GM19455 (cell line): ENCODE results near the gene PLGRKT.
"Not testable (repeated sequence)": the region's sequence is repeated elsewhere in the genome, so short reads cannot be mapped to it uniquely, and the experiment has no call there.

Source experiments
- ATAC-seq: cut with Tn5 transposase; IDR thresholded peaks from one replicate; pipeline ENCODE4 v1.9.1; 2021; ENCODE audit not compliant: unreplicated experiment

PLGRKT gene

GRCh38 chr9:5453004-5453403 is 15.3 kb upstream of the PLGRKT start:
- no peak for ATAC-seq

DNA sequence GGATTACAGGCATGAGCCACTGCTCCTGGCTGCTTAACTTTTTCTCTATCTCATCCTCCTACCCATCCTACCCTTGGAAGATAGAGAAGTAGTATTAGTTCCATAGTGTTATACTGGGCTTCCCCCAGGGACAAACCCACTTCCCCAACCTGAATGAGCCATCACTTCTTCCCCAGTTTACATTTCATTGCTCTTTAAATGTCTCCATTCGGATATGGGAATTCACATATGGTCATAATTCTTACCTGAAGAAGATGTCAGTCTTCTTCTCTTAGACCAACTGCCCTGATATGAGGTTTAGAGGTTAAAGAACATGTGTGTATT is 14.5 kb upstream of the PLGRKT start:
- no peak for ATAC-seq

GRCh38 chr9:5450359-5451091 is 12.8 kb upstream of the PLGRKT start, which contains the start of gene CD274:
TSS of gene CD274 (plus strand) at chr9:5450542. CDS start at chr9:5456114, 5,572 bp downstream.
- peak; percentile 53 for ATAC-seq

- no peak for ATAC-seq
Measured at GRCh38 chr9:5449521-5450358, 12.0 kb upstream of the PLGRKT start.

GRCh38 chr9:5448461-5449435 is 11.0 kb upstream of the PLGRKT start:
- ATAC-seq: no peak

DNA sequence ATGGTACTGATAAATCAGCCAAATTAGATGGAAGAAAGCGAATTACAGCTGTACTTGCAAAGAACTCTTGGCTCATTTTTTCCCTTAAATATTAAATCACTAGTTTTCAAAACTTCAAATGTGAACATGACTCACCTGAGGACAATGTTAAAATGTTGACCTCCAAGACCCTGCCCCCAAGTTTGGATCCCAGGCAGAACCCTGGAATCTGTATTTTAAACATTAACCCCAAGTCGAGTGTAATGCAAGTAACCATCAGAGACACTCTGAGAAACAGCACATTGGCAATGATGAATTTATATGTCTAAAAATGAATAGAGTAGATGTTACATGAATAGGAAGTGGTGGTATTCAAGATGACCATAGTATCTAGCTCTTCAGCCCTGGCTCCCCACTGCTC is 10.3 kb upstream of the PLGRKT start:
- no peak for ATAC-seq

- ATAC-seq: no peak
Measured at GRCh38 chr9:5447337-5447736, 9.6 kb upstream of the PLGRKT start.

DNA sequence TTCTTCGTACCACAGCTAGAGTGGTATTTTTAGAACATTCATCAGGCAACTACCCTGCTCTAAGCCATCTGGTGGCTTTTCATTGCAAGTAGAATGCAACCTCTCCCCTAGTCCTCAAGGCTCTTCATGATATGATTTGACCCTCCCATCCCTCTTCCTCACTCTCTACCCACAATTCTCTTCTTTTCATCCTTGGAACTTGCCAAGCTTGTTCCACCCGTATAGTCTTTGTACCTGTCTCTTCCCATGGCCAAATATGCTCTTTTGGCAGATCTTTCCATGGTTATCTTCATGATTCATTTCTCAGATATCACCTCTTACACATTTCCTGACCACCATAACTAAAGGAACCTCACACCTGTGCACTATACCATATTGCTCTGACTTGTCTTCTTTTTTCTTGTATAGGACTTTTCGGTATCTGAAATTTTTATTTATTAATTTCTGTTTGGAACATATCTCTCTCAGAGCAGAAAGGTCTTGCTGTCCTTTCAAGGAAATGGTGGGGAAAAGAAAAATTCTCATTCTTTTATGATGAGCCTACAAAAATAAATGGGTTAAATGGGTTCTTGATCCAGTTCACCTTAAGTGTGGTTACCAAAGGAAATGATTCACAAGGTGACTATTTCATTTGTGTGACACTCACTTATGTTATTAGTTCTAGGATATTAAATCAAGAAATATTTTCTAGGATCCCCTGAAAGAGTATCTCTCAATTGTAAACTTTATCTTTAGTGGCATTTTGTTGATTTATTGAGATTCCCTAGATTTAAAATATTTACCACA is 8.9 kb upstream of the PLGRKT start:
- ATAC-seq: no peak

- no peak for ATAC-seq
Measured at GRCh38 chr9:5445886-5446285, 8.2 kb upstream of the PLGRKT start.

DNA sequence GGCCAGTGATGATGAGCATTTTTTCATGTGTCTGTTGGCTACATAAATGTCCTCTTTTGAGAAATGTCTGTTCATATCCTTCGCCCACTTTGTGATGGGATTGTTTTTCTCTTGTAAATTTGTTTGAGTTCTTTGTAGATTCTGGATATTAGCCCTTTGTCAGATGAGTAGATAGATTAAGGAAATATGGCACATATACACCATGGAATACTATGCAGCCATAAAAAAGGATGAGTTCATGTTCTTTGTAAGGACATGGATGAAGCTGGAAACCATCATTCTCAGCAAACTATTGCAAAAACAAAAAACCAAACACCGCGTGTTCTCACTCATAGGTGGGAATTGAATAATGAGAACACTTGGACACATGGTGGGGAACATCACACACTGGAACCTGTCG is 7.4 kb upstream of the PLGRKT start:
- not testable (repeated sequence) for ATAC-seq

DNA sequence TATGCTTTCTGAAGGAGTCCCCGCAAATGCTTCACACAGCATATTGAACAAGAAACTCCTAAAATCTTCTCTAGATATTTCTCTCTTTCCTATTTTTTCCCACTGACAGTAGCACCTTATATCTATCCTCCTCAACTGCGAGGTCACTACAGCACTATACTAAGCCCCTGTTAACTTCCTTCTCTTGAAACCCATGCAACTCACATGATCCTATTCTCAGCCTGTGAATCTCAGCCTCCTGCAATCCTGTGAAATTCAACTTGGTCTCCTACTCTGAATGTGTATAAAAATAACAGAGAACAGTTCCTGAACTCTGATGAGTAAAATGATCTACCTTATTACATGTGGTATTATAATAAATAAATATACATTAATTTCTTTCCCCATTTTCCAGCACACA is 6.1 kb upstream of the PLGRKT start:
- no peak for ATAC-seq

DNA sequence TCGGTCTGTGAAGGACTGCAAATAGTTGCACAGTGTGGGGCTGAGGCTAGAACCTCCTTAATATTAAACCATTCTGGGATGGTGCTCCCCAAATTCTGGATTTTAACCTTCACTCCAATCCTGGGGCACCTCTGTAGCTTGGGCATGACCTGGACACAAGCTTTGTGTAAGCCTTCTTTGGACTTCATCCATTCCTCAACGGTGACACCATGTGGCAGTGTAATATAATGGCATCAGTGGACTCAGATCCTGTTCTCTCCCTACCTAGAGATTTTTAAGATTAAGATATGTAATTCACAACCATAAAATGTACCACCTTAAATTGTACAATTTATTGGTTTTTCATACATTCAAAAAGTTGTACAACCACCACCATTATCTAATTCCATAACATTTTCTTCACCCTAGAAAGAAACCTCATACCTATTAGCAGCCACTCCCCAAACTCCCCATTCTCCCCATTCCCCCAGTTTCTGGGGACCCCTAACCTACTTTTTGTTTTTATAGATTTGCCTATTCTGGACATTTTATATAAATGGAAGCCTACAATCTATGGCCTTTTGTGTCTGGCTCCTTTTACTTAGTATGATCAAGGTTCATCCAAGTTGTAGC is 4.8 kb upstream of the PLGRKT start:
- no peak for ATAC-seq

DNA sequence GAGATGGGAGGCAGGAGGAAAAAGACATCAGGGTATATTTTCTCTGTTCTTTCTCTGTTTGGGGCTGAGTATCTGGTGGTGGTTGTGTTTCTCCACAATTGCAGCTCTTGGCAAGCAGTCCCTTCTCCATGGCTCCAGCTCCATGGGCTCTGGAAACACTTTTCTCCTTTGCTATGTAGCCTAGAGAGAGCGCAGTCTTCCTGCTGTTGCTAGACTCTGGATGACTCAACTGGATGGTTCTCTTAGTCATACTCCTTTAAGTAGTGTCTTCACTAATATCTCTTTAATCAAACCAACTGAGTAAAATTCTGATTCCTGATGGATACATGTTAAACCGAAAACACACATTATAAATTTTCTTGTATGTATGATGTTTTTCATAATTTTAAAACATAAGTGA is 3.3 kb upstream of the PLGRKT start:
- ATAC-seq: no peak

GRCh38 chr9:5440426-5440825 is 2.7 kb upstream of the PLGRKT start:
- ATAC-seq: no peak

GRCh38 chr9:5438301-5439162 is 807 bp upstream of the PLGRKT start:
- peak; percentile 71 for ATAC-seq

DNA sequence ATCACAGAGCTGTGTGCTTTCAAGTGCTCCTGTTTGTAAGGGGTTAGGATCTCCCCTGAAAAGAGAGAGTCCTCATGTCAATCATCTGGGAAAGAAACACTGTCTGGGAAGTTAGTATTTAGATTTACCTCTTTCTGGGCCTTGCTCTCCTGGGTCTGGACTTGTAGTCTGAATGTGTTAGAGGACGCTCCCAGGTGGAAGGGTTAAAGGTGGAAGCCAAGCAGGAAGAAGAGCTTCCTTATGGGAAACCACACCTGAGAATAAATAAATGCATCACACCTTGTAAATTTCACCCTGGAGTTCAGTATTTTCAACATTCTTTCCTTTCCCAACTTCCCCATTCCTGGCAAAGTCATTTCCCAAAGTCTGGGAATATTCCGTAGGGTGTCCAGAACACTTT is 1.3 kb downstream of the PLGRKT start:
- ATAC-seq: no peak

- ATAC-seq: no peak
Measured at GRCh38 chr9:5435912-5436311, 1.8 kb downstream of the PLGRKT start.

DNA sequence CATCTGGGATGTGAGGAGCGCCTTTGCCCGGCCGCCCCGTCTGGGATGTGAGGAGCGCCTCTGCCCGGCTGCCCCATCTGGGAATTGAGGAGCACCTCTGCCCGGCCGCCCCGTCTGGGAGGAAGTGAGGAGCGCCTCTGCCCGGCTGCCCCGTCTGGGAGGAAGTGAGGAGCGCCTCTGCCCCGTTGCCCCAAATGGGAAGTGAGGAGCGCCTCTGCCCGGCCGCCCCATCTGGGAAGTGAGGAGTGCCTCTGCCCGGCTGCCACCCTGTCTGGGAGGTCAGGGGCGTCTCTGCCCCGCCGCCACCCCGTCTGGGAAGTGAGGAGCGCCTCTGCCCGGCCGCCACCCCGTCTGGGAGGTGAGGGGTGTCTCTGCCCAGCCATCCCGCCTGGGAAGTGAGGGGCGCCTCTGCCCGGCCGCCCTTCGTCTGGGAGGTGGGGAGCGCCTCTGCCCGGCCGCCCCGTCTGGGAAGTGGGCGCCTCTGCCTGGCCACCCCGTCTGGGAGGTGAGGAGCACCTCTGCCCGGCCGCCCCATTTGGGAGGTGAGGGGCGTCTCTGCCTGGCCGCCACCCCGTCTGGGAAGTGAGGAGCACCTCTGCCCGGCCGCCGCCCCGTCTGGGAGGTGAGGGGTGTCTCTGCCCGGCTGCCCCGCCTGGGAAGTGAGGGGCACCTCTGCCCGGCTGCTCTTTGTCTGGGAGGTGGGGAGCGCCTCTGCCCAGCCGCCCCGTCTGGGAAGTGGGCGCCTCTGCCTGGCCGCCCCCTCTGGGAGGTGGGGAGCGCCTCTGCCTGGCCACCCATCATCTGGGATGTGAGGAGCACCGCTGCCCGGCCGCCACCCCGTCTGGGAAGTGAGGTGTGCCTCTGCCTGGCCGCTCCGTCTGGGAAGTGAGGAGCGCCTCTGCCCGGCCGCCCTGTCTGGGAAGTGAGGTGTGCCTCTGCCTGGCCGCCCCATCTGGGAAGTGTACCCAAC is 3.6 kb downstream of the PLGRKT start:
- not testable (repeated sequence) for ATAC-seq
